Mucosa of descending colon (tissue), 3 donors: ENCODE data around the gene FGD5. TPM values are rescaled to one million over a fixed set of nuclear protein-coding genes. Genes with fewer than 3 reads are reported as not detected.

Experiments
- ATAC-seq: fragments of 200-7000 bp; cut with Tn5 transposase; one replicate; pipeline ENCODE4 v1.9.1; 2020; ENCODE audit warnings: mild to moderate bottlenecking, moderate library complexity
- DNase-seq, 3 donors: peaks; one replicate each; pipeline ENCODE4 v3.0.0-alpha.2; 2020
- H3K36me3 ChIP-seq: fragments of 200-600 bp; one replicate; pipeline ENCODE4 v1.8.0; 2021; ENCODE audit warnings: low read depth, mild to moderate bottlenecking
- H3K4me1 ChIP-seq: fragments of 200-600 bp; one replicate; pipeline ENCODE4 v1.8.0; 2021; ENCODE audit warnings: low read depth, mild to moderate bottlenecking
- H3K4me3 ChIP-seq: fragments of 200-600 bp; one replicate; pipeline ENCODE4 v1.8.0; 2021; ENCODE audit warnings: mild to moderate bottlenecking
- H3K9me3 ChIP-seq: fragments of 200-600 bp; one replicate; pipeline ENCODE4 v1.8.0; 2021; ENCODE audit warnings: mild to moderate bottlenecking
- CTCF ChIP-seq: fragments of 200-600 bp; IDR thresholded peaks from one replicate; pipeline ENCODE4 v1.8.0; 2022; ENCODE audit warnings: antibody characterized with exemption, mild to moderate bottlenecking
- intact Hi-C, 2 donors: fragments of 100-400 bp; cut with DNase I in 1 of 2; cut with micrococcal nuclease in 1 of 2; formaldehyde crosslinking; loops; one replicate each; pipeline versions ENCODE4 v1.11.0 to v1.11.1; 2022; cut with DNase I, micrococcal nuclease
- total RNA-seq, 3 donors: library from RNA; stranded (reverse); fragmentation: NEBNext Ultra II Directional in 2 of 3; extraction: Animal tissue kit (Norgen Biotek cat#: 25700) in 2 of 3; gene quantifications; one replicate each; pipeline versions ENCODE4 v1.2.1 to v1.2.4, GENCODE V29; 2021 to 2023
- donor health status: DM: no; HTN: no; CAD: no; lungs with moderate emphysema.
- donor health status: DM: no; HTN: no; CAD: no.
- donor health status: DM: no; HTN: yes; CAD: no.

Gene FGD5
- total RNA-seq, 3 donors from 2014 or later = 6.1 to 15.1 (median 9.2) TPM

GRCh38 chr3:14905055-14905657 is 86.4 kb downstream of the FGD5 start:
- H3K4me3 ChIP-seq = no peak overlapping the region
- peaks cover 3% of the 10 kb centered on the region for H3K9me3 ChIP-seq
- no peaks in the 10 kb centered on the region for H3K36me3 ChIP-seq
- no peaks in the 10 kb centered on the region for H3K4me1 ChIP-seq
- ATAC-seq (no peak), DNase-seq (no peak)
- TF ChIP-seq CTCF = no peak
- intact Hi-C loops = no loop called here

GRCh38 chr3:14906355-14906971 is 87.7 kb downstream of the FGD5 start:
- no peak for TF ChIP-seq CTCF
- intact Hi-C loops = no loop called here
- no peak for DNase-seq
- ATAC-seq = no peak
- Histone ChIP-seq H3K9me3 (peaks cover 3% of the 10 kb centered on the region), H3K4me1 (no peaks in the 10 kb centered on the region), H3K36me3 (no peaks in the 10 kb centered on the region), H3K4me3 (no peak overlapping the region)

- Histone ChIP-seq H3K9me3 (peaks cover 3% of the 10 kb centered on the region), H3K36me3 (no peaks in the 10 kb centered on the region), H3K4me3 (no peak overlapping the region), H3K4me1 (no peaks in the 10 kb centered on the region)
- intact Hi-C loops = no loop called here
- ATAC-seq (peak; percentile 68), DNase-seq (no peak)
- TF ChIP-seq CTCF = no peak
Observed at GRCh38 chr3:14907043-14907966, 88.5 kb downstream of the FGD5 start.

- no peaks in the 10 kb centered on the region for H3K4me1 ChIP-seq
- H3K4me3 ChIP-seq = no peak overlapping the region
- H3K36me3 ChIP-seq = no peaks in the 10 kb centered on the region
- intact Hi-C loops = no loop called here
- peak; percentile 57 for ATAC-seq
- H3K9me3 ChIP-seq = peaks cover 3% of the 10 kb centered on the region
- no peak for TF ChIP-seq CTCF
- no peak for DNase-seq
Observed at GRCh38 chr3:14909250-14909649, 90.5 kb downstream of the FGD5 start.

- no peak for ATAC-seq
- no peaks in the 10 kb centered on the region for H3K4me1 ChIP-seq
- no peak overlapping the region for H3K4me3 ChIP-seq
- no peaks in the 10 kb centered on the region for H3K36me3 ChIP-seq
- DNase-seq = no peak
- intact Hi-C loops = loop anchor here in 1 of 2 donors (10.0 kb wide), 1 partner anchor 117 kb away; no protein-coding TSS in a partner anchor
- H3K9me3 ChIP-seq = no peaks in the 10 kb centered on the region
- no peak for TF ChIP-seq CTCF
Observed at GRCh38 chr3:14911651-14912050, 92.9 kb downstream of the FGD5 start.
